HCT116 (cell line): Measurements from ENCODE around the gene AXL.

ENCODE experiments used
- POLR2A ChIP-seq: IDR thresholded peaks from 2 replicates; pipeline ENCODE4 v1.7.0; 2011; ENCODE audit warnings: borderline replicate concordance; ENCODE audit not compliant: insufficient read depth, insufficient read length; ENCODE audit errors: extremely low read depth
- TF ChIP-seq, protein P1 (sequence below), 3 experiments: fragments of 200-600 bp in 1 of 3; sonication (generic) in 1 of 3; IDR thresholded peaks in 2 of 3; conservative IDR thresholded peaks in 1 of 3; 2 replicates each; pipeline ENCODE4 v1.5.1; 2012 to 2017; ENCODE audit warnings: low read depth in 2 of 3, low read length in 2 of 3, antibody characterized with exemption in 1 of 3, borderline replicate concordance in 1 of 3, control low read depth in 1 of 3, mild to moderate bottlenecking in 1 of 3, mixed read lengths in 1 of 3, mixed run types in 1 of 3, moderate library complexity in 1 of 3; ENCODE audit not compliant: insufficient read depth in 1 of 3
- TF ChIP-seq, protein P2 (sequence below): IDR thresholded peaks from 2 replicates; pipeline ENCODE4 v1.6.1; 2012

- TF ChIP-seq, protein P1, sequence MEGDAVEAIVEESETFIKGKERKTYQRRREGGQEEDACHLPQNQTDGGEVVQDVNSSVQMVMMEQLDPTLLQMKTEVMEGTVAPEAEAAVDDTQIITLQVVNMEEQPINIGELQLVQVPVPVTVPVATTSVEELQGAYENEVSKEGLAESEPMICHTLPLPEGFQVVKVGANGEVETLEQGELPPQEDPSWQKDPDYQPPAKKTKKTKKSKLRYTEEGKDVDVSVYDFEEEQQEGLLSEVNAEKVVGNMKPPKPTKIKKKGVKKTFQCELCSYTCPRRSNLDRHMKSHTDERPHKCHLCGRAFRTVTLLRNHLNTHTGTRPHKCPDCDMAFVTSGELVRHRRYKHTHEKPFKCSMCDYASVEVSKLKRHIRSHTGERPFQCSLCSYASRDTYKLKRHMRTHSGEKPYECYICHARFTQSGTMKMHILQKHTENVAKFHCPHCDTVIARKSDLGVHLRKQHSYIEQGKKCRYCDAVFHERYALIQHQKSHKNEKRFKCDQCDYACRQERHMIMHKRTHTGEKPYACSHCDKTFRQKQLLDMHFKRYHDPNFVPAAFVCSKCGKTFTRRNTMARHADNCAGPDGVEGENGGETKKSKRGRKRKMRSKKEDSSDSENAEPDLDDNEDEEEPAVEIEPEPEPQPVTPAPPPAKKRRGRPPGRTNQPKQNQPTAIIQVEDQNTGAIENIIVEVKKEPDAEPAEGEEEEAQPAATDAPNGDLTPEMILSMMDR (IDR thresholded peaks at IDR 0.05 in 2 of 3, conservative IDR thresholded peaks at IDR 0.05 in 1 of 3; ENCODE audit: borderline replicate concordance in 1 of 3, insufficient read depth in 1 of 3, low read depth in 2 of 3, low read length in 2 of 3): no peak
- TF ChIP-seq POLR2A: no peak
- TF ChIP-seq, protein P2, sequence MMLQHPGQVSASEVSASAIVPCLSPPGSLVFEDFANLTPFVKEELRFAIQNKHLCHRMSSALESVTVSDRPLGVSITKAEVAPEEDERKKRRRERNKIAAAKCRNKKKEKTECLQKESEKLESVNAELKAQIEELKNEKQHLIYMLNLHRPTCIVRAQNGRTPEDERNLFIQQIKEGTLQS: no peak
These were observed 9.5 kb downstream of the AXL start for GRCh38 chr19:41228486-41228885.
